GM18502 (cell line): ENCODE measurements around the gene TMEM156.
"Not testable (repeated sequence)": the region's sequence is repeated elsewhere in the genome, so short reads cannot be mapped to it uniquely, and the experiment has no call there.

Experiments used
- ATAC-seq: cut with Tn5 transposase; IDR thresholded peaks from one replicate; pipeline ENCODE4 v1.9.1; 2021; ENCODE audit warnings: mild to moderate bottlenecking; ENCODE audit not compliant: unreplicated experiment, poor library complexity

Gene TMEM156

GRCh38 chr4:38964942-38965775, 67.0 kb downstream of the TMEM156 start:
- no peak for ATAC-seq

GRCh38 chr4:38959248-38959647, 73.0 kb downstream of the TMEM156 start:
- not testable (repeated sequence) for ATAC-seq

- ATAC-seq: no peak
These were observed 73.6 kb downstream of the TMEM156 start for GRCh38 chr4:38958453-38959190.

- no peak for ATAC-seq
These were observed 74.3 kb downstream of the TMEM156 start for GRCh38 chr4:38957893-38958292.

- ATAC-seq: no peak
These were observed 74.9 kb downstream of the TMEM156 start for GRCh38 chr4:38957261-38957815.

- no peak for ATAC-seq
These were observed 76.3 kb downstream of the TMEM156 start for GRCh38 chr4:38955957-38956356.

GRCh38 chr4:38954727-38955126, 77.5 kb downstream of the TMEM156 start:
- no peak for ATAC-seq

- ATAC-seq: no peak
These were observed 80.2 kb downstream of the TMEM156 start for GRCh38 chr4:38952017-38952416.

GRCh38 chr4:38951598-38951997, 80.6 kb downstream of the TMEM156 start:
- ATAC-seq: no peak

- ATAC-seq: no peak
These were observed 81.5 kb downstream of the TMEM156 start for GRCh38 chr4:38950734-38951133.

- no peak for ATAC-seq
These were observed 82.0 kb downstream of the TMEM156 start for GRCh38 chr4:38950159-38950558.

GRCh38 chr4:38949411-38950051, 82.7 kb downstream of the TMEM156 start:
- no peak for ATAC-seq

- ATAC-seq: no peak
These were observed 83.7 kb downstream of the TMEM156 start for GRCh38 chr4:38948551-38948950.

- no peak for ATAC-seq
These were observed 85.3 kb downstream of the TMEM156 start for GRCh38 chr4:38946919-38947318.

- no peak for ATAC-seq
These were observed 87.8 kb downstream of the TMEM156 start for GRCh38 chr4:38944440-38944839.

- ATAC-seq: no peak
These were observed 88.9 kb downstream of the TMEM156 start for GRCh38 chr4:38943343-38943742.

- ATAC-seq: not testable (repeated sequence)
These were observed 90.3 kb downstream of the TMEM156 start for GRCh38 chr4:38941906-38942305.

- ATAC-seq: no peak
These were observed 91.7 kb downstream of the TMEM156 start for GRCh38 chr4:38940476-38940875.

- peak; percentile 95 for ATAC-seq
These were observed 93.0 kb downstream of the TMEM156 start for GRCh38 chr4:38939165-38939564.

- no peak for ATAC-seq
These were observed 96.7 kb downstream of the TMEM156 start for GRCh38 chr4:38935391-38936073.
